ENCODE results near the gene TRIM7. TPM values are rescaled to one million over a fixed set of nuclear protein-coding genes. Genes with fewer than 3 reads are reported as not detected.
A peak's percentile ranks its signal among the peaks of the same experiment; 100 is the strongest.

Gene TRIM7
- total and polyA plus RNA-seq, 2 donors (not counting 1 experiment from before 2014, with no cell fraction given), result 1.7 to 7.4 TPM

DNA sequence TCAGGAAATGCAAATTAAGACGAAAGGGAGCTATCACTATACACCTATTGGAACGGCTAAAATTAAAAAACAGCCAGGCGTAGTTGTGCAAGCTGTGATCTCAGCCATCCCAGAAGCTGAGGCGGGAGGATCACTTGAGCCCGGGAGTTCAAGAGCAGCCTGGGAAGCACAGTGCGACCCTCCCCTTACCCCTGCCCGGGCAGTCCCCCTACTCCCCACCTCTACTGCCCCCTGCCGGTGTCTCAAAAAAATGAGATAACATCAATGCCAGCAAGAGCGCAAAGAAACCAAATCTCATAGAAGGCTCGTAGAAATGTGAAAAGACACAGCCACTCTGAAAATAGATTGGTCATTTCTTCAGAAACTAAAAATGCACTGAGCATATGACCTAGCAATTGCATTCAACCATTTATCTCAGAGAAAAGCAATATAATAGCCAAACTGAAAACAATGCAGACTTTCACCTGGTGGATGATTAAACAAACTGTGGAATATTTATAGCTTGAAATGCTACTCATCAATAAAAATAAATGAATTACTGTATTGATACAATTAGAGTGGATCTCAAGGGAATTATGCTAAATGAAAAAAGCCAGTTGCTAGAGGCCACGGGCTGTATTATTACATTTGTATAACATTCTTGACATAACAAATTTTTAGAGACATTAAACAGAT is 37.0 kb downstream of the TRIM7 start:
- Histone ChIP-seq H3K79me2 (ENCODE audit: control insufficient read depth, insufficient read depth, low read length) (no peaks in the 10 kb centered on the region), H3K27ac (ENCODE audit: low read length in 2 of 2) (no peak overlapping the region), H3K4me2 (replicated peaks; ENCODE audit: low read depth, low read length, poor library complexity, severe bottlenecking) (no peak overlapping the region), H3K4me3 (ENCODE audit: control extremely low read depth in 1 of 5, extremely low read depth in 1 of 5, insufficient read depth in 1 of 5, low read depth in 2 of 5, low read length in 4 of 5) (no peak overlapping the region), H2AFZ (ENCODE audit: insufficient read depth, low read depth, low read length, poor library complexity, severe bottlenecking) (no peak overlapping the region), H3K9ac (ENCODE audit: low read length) (no peak overlapping the region), H4K20me1 (ENCODE audit: control insufficient read depth, insufficient read depth, low read length, poor library complexity, severe bottlenecking) (no peaks in the 10 kb centered on the region), H3K36me3 (replicated peaks in 1 of 2; ENCODE audit: control extremely low read depth in 1 of 2, control insufficient read depth in 1 of 2, extremely low read depth in 1 of 2, insufficient read depth in 2 of 2, low read length in 1 of 2) (no peaks in the 10 kb centered on the region), H3K4me1 (ENCODE audit: control insufficient read depth in 2 of 2, insufficient read depth in 2 of 2, low read length in 2 of 2) (peaks cover 36 to 42% of the 10 kb centered on the region in 2 donors), H3K9me3 (ENCODE audit: control extremely low read depth in 1 of 3, control insufficient read depth in 2 of 3, insufficient read depth in 1 of 3, low read length in 2 of 3) (peaks cover 3 to 45% (median 5%) of the 10 kb centered on the region in 3 donors), H3K27me3 (replicated peaks in 1 of 4; ENCODE audit: control extremely low read depth in 1 of 4, control insufficient read depth in 3 of 4, insufficient read depth in 4 of 4, low read length in 3 of 4) (peaks cover 0 to 75% (median 34%) of the 10 kb centered on the region in 4 experiments)
- Mint-ChIP-seq H3K9me3 (ENCODE audit: insufficient read depth) (no peaks in the 10 kb centered on the region), H3K4me3 (no peak overlapping the region), H3K27ac (peak overlapping the region; percentile 15), H3K4me1 (peaks cover 50% of the 10 kb centered on the region), H3K27me3 (peaks cover 42% of the 10 kb centered on the region)
- DNase-seq (peak; percentile 39), ATAC-seq (ENCODE audit: low read depth) (no peak)
- POLR2A ChIA-PET, result no interaction called here
- TF ChIP-seq, protein P1, sequence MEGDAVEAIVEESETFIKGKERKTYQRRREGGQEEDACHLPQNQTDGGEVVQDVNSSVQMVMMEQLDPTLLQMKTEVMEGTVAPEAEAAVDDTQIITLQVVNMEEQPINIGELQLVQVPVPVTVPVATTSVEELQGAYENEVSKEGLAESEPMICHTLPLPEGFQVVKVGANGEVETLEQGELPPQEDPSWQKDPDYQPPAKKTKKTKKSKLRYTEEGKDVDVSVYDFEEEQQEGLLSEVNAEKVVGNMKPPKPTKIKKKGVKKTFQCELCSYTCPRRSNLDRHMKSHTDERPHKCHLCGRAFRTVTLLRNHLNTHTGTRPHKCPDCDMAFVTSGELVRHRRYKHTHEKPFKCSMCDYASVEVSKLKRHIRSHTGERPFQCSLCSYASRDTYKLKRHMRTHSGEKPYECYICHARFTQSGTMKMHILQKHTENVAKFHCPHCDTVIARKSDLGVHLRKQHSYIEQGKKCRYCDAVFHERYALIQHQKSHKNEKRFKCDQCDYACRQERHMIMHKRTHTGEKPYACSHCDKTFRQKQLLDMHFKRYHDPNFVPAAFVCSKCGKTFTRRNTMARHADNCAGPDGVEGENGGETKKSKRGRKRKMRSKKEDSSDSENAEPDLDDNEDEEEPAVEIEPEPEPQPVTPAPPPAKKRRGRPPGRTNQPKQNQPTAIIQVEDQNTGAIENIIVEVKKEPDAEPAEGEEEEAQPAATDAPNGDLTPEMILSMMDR (IDR thresholded peaks at IDR 0.05), result peak; percentile 36
- no peak for TF ChIP-seq EZH2 (IDR thresholded peaks at IDR 0.05; ENCODE audit: borderline replicate concordance, insufficient read depth, low read depth, low read length, poor library complexity, severe bottlenecking)
- CTCF ChIA-PET, result interaction anchor here (0.6 to 1.7 kb wide), 3 partner anchors 16 to 382 kb away, joined by 3 to 7 read pairs (median 3); no protein-coding TSS in a partner anchor
- 7% methylated on average over 9 of the region's 11 CpGs for WGBS (ENCODE audit: insufficient coverage)
- intact Hi-C loops (cut with micrococcal nuclease), result loop anchor here (10.0 kb wide), 1 partner anchor 47 kb away; no protein-coding TSS in a partner anchor
